GM23248 (cell line): ENCODE data around the gene S1PR2. TPM values are rescaled to one million over a fixed set of nuclear protein-coding genes. Genes with fewer than 3 reads are reported as not detected.
A peak's percentile ranks its signal among the peaks of the same experiment; 100 is the strongest.

Experiments
- DNase-seq: peaks from one replicate; pipeline ENCODE4 v3.0.0-alpha.2; 2015
- H2AFZ ChIP-seq: fragments of 200-600 bp; sonication (generic); 2 replicates; pipeline ENCODE4 v1.6.1; 2016; ENCODE audit warnings: antibody characterized with exemption
- H3F3A ChIP-seq: fragments of 200-600 bp; sonication (generic); 2 replicates; pipeline ENCODE4 v1.6.1; 2016; ENCODE audit warnings: mild to moderate bottlenecking, antibody characterized with exemption, mixed run types; ENCODE audit not compliant: insufficient read depth
- H3K27ac ChIP-seq: fragments of 200-600 bp; sonication (generic); 2 replicates; pipeline ENCODE4 v1.5.1; 2016; ENCODE audit warnings: mild to moderate bottlenecking
- H3K27me3 ChIP-seq: fragments of 200-600 bp; sonication (generic); replicated peaks from 2 replicates; pipeline ENCODE4 v1.6.1; 2016; ENCODE audit warnings: mild to moderate bottlenecking; ENCODE audit not compliant: insufficient read depth
- H3K36me3 ChIP-seq: fragments of 200-600 bp; sonication (generic); 2 replicates; pipeline ENCODE4 v1.6.1; 2016; ENCODE audit warnings: low read depth, mild to moderate bottlenecking
- H3K4me1 ChIP-seq: fragments of 200-600 bp; sonication (generic); 2 replicates; pipeline ENCODE4 v1.6.1; 2016; ENCODE audit warnings: mild to moderate bottlenecking; ENCODE audit not compliant: insufficient read depth
- H3K4me2 ChIP-seq: fragments of 200-600 bp; sonication (generic); one replicate; pipeline ENCODE4 v1.6.1; 2016; ENCODE audit warnings: mild to moderate bottlenecking; ENCODE audit not compliant: unreplicated experiment
- H3K4me3 ChIP-seq: fragments of 200-600 bp; sonication (generic); 2 replicates; pipeline ENCODE4 v1.5.1; 2016; ENCODE audit warnings: mild to moderate bottlenecking
- H3K79me2 ChIP-seq: fragments of 200-600 bp; sonication (generic); 2 replicates; pipeline ENCODE4 v1.6.1; 2016; ENCODE audit warnings: mild to moderate bottlenecking; ENCODE audit not compliant: insufficient read depth
- H3K9ac ChIP-seq: fragments of 200-600 bp; sonication (generic); 2 replicates; pipeline ENCODE4 v1.6.1; 2016; ENCODE audit warnings: mild to moderate bottlenecking
- H3K9me2 ChIP-seq: fragments of 200-600 bp; sonication (generic); 2 replicates; pipeline ENCODE4 v1.6.1; 2016; ENCODE audit warnings: mixed run types, mild to moderate bottlenecking, moderate library complexity; ENCODE audit not compliant: insufficient read depth
- H3K9me3 ChIP-seq: fragments of 200-600 bp; sonication (generic); one replicate; pipeline ENCODE4 v1.6.1; 2017; ENCODE audit warnings: low read depth
- H4K20me1 ChIP-seq: fragments of 200-600 bp; sonication (generic); 2 replicates; pipeline ENCODE4 v1.6.0; 2016; ENCODE audit not compliant: insufficient read depth
- EZH2 ChIP-seq: fragments of 200-600 bp; sonication (generic); IDR thresholded peaks from 2 replicates; pipeline ENCODE4 v1.6.1; 2018; ENCODE audit warnings: antibody characterized with exemption, mild to moderate bottlenecking; ENCODE audit not compliant: insufficient read depth, poor library complexity, severe bottlenecking
- EZH2phosphoT487 ChIP-seq: fragments of 200-600 bp; sonication (generic); IDR thresholded peaks from 2 replicates; pipeline ENCODE4 v1.6.1; 2018; ENCODE audit warnings: antibody characterized with exemption, moderate library complexity, mild to moderate bottlenecking, low read depth; ENCODE audit not compliant: insufficient read depth
- WGBS, 2 experiments: methylation state at CpG; one replicate each; pipeline ENCODE4 v1.1.6; 2015 to 2017; ENCODE audit warnings: low lambda C conversion rate in 2 of 2, low coverage in 1 of 2; ENCODE audit errors: missing lambda C conversion rate in 2 of 2; 5-methylcytosine and 5-hydroxymethylcytosine counted together
- in situ Hi-C: fragments of 300-500 bp; cut with MboI; formaldehyde crosslinking; loops from 2 replicates; pipeline ENCODE4 v1.15.0; 2020
- polyA plus RNA-seq: library from polyadenylated mRNA; unstranded; fragments of >200 nt; fragmentation: Nextera tagmentation; extraction: Ambion mirVana; gene quantifications from 2 replicates; pipeline ENCODE4 v1.2.1, GENCODE V29; 2016
- total RNA-seq: library from RNA; depleted of rRNA; stranded (reverse); fragments of >200 nt; shearing (Covaris generic); gene quantifications from 2 replicates; pipeline ENCODE4 v1.2.3, GENCODE V29; 2014; rRNA removed

The S1PR2 gene
- total RNA-seq (20.3 and 24.9 TPM in 2 replicates), polyA plus RNA-seq (35.1 and 35.4 TPM in 2 replicates)

- peak within 1 kb of the TSS; percentile 72 for H2AFZ ChIP-seq
- H3K9me3 ChIP-seq = no peaks in the 10 kb centered on the region
- peak within 1 kb of the TSS; percentile 77 for H3K27ac ChIP-seq
- DNase-seq = peak; percentile 91
- H3K9me2 ChIP-seq = no peaks in the 10 kb centered on the region
- 1% methylated on average over 25 to 64 of the region's 73 CpGs for WGBS, 2 experiments
- H3K27me3 ChIP-seq = no peaks in the 10 kb centered on the region
- no peaks in the 10 kb centered on the region for H3K36me3 ChIP-seq
- H3F3A ChIP-seq = peaks cover 39% of the 10 kb centered on the region
- H3K79me2 ChIP-seq = peaks cover 38% of the 10 kb centered on the region
- no peak for TF ChIP-seq EZH2phosphoT487
- TF ChIP-seq EZH2 = no peak
- no peaks in the 10 kb centered on the region for H4K20me1 ChIP-seq
- peak within 1 kb of the TSS; percentile 92 for H3K4me3 ChIP-seq
- H3K4me2 ChIP-seq = peak within 1 kb of the TSS; percentile 85
- in situ Hi-C loops = loop anchor here (25.0 kb wide), 1 partner anchor 294 kb away; the partner anchor contains the start of gene OLFM2
- peaks cover 5% of the 10 kb centered on the region for H3K4me1 ChIP-seq
- peak within 1 kb of the TSS; percentile 93 for H3K9ac ChIP-seq
Observed at GRCh38 chr19:10230861-10231611, at the start of gene S1PR2. Gene S1PR2, minus strand, starts transcription at chr19:10231331. Its CDS starts 6,426 bp downstream, at chr19:10224905.

GRCh38 chr19:10279737-10280442 is 48.8 kb upstream of the S1PR2 start:
- Histone ChIP-seq H3K4me2 (no peak overlapping the region), H3K9ac (no peak overlapping the region), H4K20me1 (no peaks in the 10 kb centered on the region), H3K36me3 (no peaks in the 10 kb centered on the region), H3K9me3 (no peaks in the 10 kb centered on the region), H2AFZ (no peak overlapping the region), H3K4me1 (no peaks in the 10 kb centered on the region), H3F3A (peaks cover 3% of the 10 kb centered on the region; the same call in 1 of the 2 replicates), H3K27ac (no peak overlapping the region), H3K79me2 (no peaks in the 10 kb centered on the region), H3K4me3 (no peak overlapping the region), H3K27me3 (no peaks in the 10 kb centered on the region), H3K9me2 (no peaks in the 10 kb centered on the region)
- DNase-seq = no peak
- 99% methylated on average over 5 of the region's 5 CpGs for WGBS, 2 experiments
- TF ChIP-seq EZH2 = no peak
- no peak for TF ChIP-seq EZH2phosphoT487
- in situ Hi-C loops = no loop called here

GRCh38 chr19:10278935-10279334 is 47.8 kb upstream of the S1PR2 start:
- H3K4me3 ChIP-seq = no peak overlapping the region
- H3K9me2 ChIP-seq = no peaks in the 10 kb centered on the region
- no peak for TF ChIP-seq EZH2phosphoT487
- TF ChIP-seq EZH2 = no peak
- H3K36me3 ChIP-seq = no peaks in the 10 kb centered on the region
- H3K27me3 ChIP-seq = no peaks in the 10 kb centered on the region
- no peaks in the 10 kb centered on the region for H3K9me3 ChIP-seq
- in situ Hi-C loops = no loop called here
- no peak overlapping the region for H3K4me2 ChIP-seq
- H2AFZ ChIP-seq = no peak overlapping the region
- 50 to 55% methylated on average over 1 of the region's 1 CpG for WGBS, 2 experiments
- peaks cover 3% of the 10 kb centered on the region; the same call in 1 of the 2 replicates for H3F3A ChIP-seq
- H3K27ac ChIP-seq = no peak overlapping the region
- no peaks in the 10 kb centered on the region for H4K20me1 ChIP-seq
- no peaks in the 10 kb centered on the region for H3K79me2 ChIP-seq
- no peaks in the 10 kb centered on the region for H3K4me1 ChIP-seq
- no peak for DNase-seq
- no peak overlapping the region for H3K9ac ChIP-seq

- no peaks in the 10 kb centered on the region for H3K36me3 ChIP-seq
- no peak overlapping the region for H3K9ac ChIP-seq
- 93% methylated on average over 9 of the region's 9 CpGs for WGBS, 2 experiments
- peaks cover 3% of the 10 kb centered on the region; the same call in 1 of the 2 replicates for H3F3A ChIP-seq
- H3K27ac ChIP-seq = no peak overlapping the region
- H3K79me2 ChIP-seq = no peaks in the 10 kb centered on the region
- H3K9me3 ChIP-seq = no peaks in the 10 kb centered on the region
- H3K4me1 ChIP-seq = no peaks in the 10 kb centered on the region
- no peak overlapping the region for H2AFZ ChIP-seq
- no peak overlapping the region for H3K4me3 ChIP-seq
- H3K9me2 ChIP-seq = no peaks in the 10 kb centered on the region
- TF ChIP-seq EZH2phosphoT487 (no peak), EZH2 (no peak)
- in situ Hi-C loops = no loop called here
- no peak for DNase-seq
- no peaks in the 10 kb centered on the region for H4K20me1 ChIP-seq
- H3K27me3 ChIP-seq = no peaks in the 10 kb centered on the region
- no peak overlapping the region for H3K4me2 ChIP-seq
Observed at GRCh38 chr19:10277795-10278589, 46.9 kb upstream of the S1PR2 start.
